DMS153 (cell line): ENCODE results near the gene KIAA0319L.

Experiments
- DNase-seq: peaks from one replicate; lab custom pipeline; 2025; lab: John Stamatoyannopoulos, UW

The KIAA0319L gene

GRCh38 chr1:35536556-35537162 lies 20.5 kb downstream of the KIAA0319L start:
- no peak for DNase-seq

- DNase-seq = no peak
These were observed 22.0 kb downstream of the KIAA0319L start for GRCh38 chr1:35535243-35535642.

GRCh38 chr1:35533586-35533985 lies 23.6 kb downstream of the KIAA0319L start:
- no peak for DNase-seq

- DNase-seq = no peak
These were observed 24.5 kb downstream of the KIAA0319L start for GRCh38 chr1:35532497-35533223.

GRCh38 chr1:35531368-35531767 lies 25.8 kb downstream of the KIAA0319L start:
- no peak for DNase-seq

GRCh38 chr1:35530946-35531345 lies 26.3 kb downstream of the KIAA0319L start:
- DNase-seq = no peak

GRCh38 chr1:35530168-35530567 lies 27.0 kb downstream of the KIAA0319L start:
- no peak for DNase-seq

GRCh38 chr1:35524106-35524505 lies 33.1 kb downstream of the KIAA0319L start:
- DNase-seq = peak; percentile 17

- no peak for DNase-seq
These were observed 37.8 kb downstream of the KIAA0319L start for GRCh38 chr1:35519432-35519831.

GRCh38 chr1:35518183-35518582 lies 39.0 kb downstream of the KIAA0319L start:
- DNase-seq = no peak

GRCh38 chr1:35511305-35511704 lies 45.9 kb downstream of the KIAA0319L start:
- DNase-seq = no peak

GRCh38 chr1:35509558-35509957 lies 47.6 kb downstream of the KIAA0319L start:
- no peak for DNase-seq

- DNase-seq = no peak
These were observed 49.3 kb downstream of the KIAA0319L start for GRCh38 chr1:35507947-35508346.

- DNase-seq = no peak
These were observed 50.0 kb downstream of the KIAA0319L start for GRCh38 chr1:35506960-35507912.

GRCh38 chr1:35505911-35506798 lies 51.0 kb downstream of the KIAA0319L start:
- DNase-seq = peak; percentile 78

GRCh38 chr1:35502242-35502641 lies 55.0 kb downstream of the KIAA0319L start:
- no peak for DNase-seq

- DNase-seq = no peak
These were observed 56.8 kb downstream of the KIAA0319L start for GRCh38 chr1:35500439-35500838.

GRCh38 chr1:35499652-35500176 lies 57.5 kb downstream of the KIAA0319L start:
- DNase-seq = no peak

- no peak for DNase-seq
These were observed 58.0 kb downstream of the KIAA0319L start for GRCh38 chr1:35499231-35499630.

GRCh38 chr1:35497571-35497970 lies 59.6 kb downstream of the KIAA0319L start:
- DNase-seq = no peak

- no peak for DNase-seq
These were observed 67.0 kb downstream of the KIAA0319L start for GRCh38 chr1:35490250-35490649.
